ENCODE results near the gene POC1A. TPM values are rescaled to one million over a fixed set of nuclear protein-coding genes. Genes with fewer than 3 reads are reported as not detected.

Gene POC1A
- total and polyA plus RNA-seq, 2 of the 4 experiments (the other 2 are of a cell fraction), result 10.6 to 11.5 TPM

- in situ Hi-C loops (cut with MboI; ENCODE audit: low sequenced_read_pairs) (no loop called here), dilution Hi-C loops (cut with HindIII; ENCODE audit: low sequenced_read_pairs, unreplicated experiment) (no loop called here), intact Hi-C loops (cut with micrococcal nuclease) (no loop called here)
- Histone ChIP-seq H2AFZ (replicated peaks; ENCODE audit: low read length, poor library complexity) (no peak overlapping the region), H4K5ac (ENCODE audit: low read depth, low read length) (no peak overlapping the region), H3K36me3 (ENCODE audit: control insufficient read depth, insufficient read depth, low read length) (no peaks in the 10 kb centered on the region), H2BK120ac (ENCODE audit: low read depth, low read length) (no peak overlapping the region), H3K23ac (ENCODE audit: low read depth, low read length) (no peak overlapping the region), H3K4me1 (ENCODE audit: control insufficient read depth, insufficient read depth, low read length) (no peaks in the 10 kb centered on the region), H3K4me2 (ENCODE audit: low read depth, low read length) (no peak overlapping the region), H2BK20ac (ENCODE audit: low read depth, low read length) (no peak overlapping the region), H3K9ac (ENCODE audit: low read depth, low read length) (no peak overlapping the region), H4K20me1 (ENCODE audit: insufficient read depth, low read length) (no peaks in the 10 kb centered on the region), H3K4me3 (ENCODE audit: insufficient read depth, low read depth, low read length) (no peak overlapping the region), H3K18ac (ENCODE audit: low read depth, low read length) (no peak overlapping the region), H3K9me3 (ENCODE audit: control insufficient read depth, insufficient read depth, low read length) (no peaks in the 10 kb centered on the region), H3K27ac (ENCODE audit: insufficient read depth, low read length) (no peak overlapping the region), H2AK9ac (replicated peaks; ENCODE audit: low read depth, low read length, poor library complexity) (no peak overlapping the region), H4K8ac (ENCODE audit: low read depth in 2 of 2, low read length in 2 of 2) (no peak overlapping the region), H3K14ac (replicated peaks; ENCODE audit: low read depth, low read length) (no peak overlapping the region), H3K79me1 (ENCODE audit: low read depth in 1 of 2, low read length in 2 of 2) (no peaks in the 10 kb centered on the region), H3K4ac (ENCODE audit: low read depth, low read length) (no peak overlapping the region), H2BK5ac (ENCODE audit: low read depth, low read length, poor library complexity, severe bottlenecking) (no peak overlapping the region), H3K56ac (ENCODE audit: extremely low read depth, insufficient read depth, low read length) (no peak overlapping the region), H2AK5ac (ENCODE audit: low read depth, low read length) (no peak overlapping the region), H3K9me1 (ENCODE audit: insufficient read depth, low read length) (no peaks in the 10 kb centered on the region), H2BK15ac (ENCODE audit: low read depth, low read length) (no peak overlapping the region), H3K27me3 (ENCODE audit: control insufficient read depth, insufficient read depth, low read length) (no peaks in the 10 kb centered on the region; the same call in 1 of the 2 replicates), H4K91ac (ENCODE audit: insufficient read depth, low read depth, low read length) (no peak overlapping the region)
- TF ChIP-seq RAD21 (IDR thresholded peaks at IDR 0.05; ENCODE audit: low read length) (no peak), POLR2A (IDR thresholded peaks at IDR 0.05; ENCODE audit: low read depth, low read length) (no peak), RFX5 (IDR thresholded peaks at IDR 0.05; ENCODE audit: low read depth, low read length) (no peak), MXI1 (IDR thresholded peaks at IDR 0.05; ENCODE audit: borderline replicate concordance, low read depth, low read length) (no peak)
- DNase-seq (no peak), ATAC-seq (ENCODE audit: low read depth) (no peak)
- ChIA-PET POLR2A (ENCODE audit: unreplicated experiment) (no interaction called here), CTCF (interaction anchor here (0.6 kb wide), 1 partner anchor 241 kb away, joined by 3 read pairs; the partner anchor contains the start of gene WDR82)
- WGBS, 2 experiments (ENCODE audit: extremely low coverage in 2 of 2, insufficient read length in 1 of 2), result no CpG with 5 or more reads among the region's 5 CpGs
- no TSS peak for BruUV-seq (replicated peaks)
These were observed 117.4 kb downstream of the POC1A start for GRCh38 chr3:52036829-52037228.

Data from IMR-90 (cell line).